ENCODE measurements around the gene PLOD3.
"Not testable (repeated sequence)": the region's sequence is repeated elsewhere in the genome, so short reads cannot be mapped to it uniquely, and the experiment has no call there.

Gene PLOD3, protein sequence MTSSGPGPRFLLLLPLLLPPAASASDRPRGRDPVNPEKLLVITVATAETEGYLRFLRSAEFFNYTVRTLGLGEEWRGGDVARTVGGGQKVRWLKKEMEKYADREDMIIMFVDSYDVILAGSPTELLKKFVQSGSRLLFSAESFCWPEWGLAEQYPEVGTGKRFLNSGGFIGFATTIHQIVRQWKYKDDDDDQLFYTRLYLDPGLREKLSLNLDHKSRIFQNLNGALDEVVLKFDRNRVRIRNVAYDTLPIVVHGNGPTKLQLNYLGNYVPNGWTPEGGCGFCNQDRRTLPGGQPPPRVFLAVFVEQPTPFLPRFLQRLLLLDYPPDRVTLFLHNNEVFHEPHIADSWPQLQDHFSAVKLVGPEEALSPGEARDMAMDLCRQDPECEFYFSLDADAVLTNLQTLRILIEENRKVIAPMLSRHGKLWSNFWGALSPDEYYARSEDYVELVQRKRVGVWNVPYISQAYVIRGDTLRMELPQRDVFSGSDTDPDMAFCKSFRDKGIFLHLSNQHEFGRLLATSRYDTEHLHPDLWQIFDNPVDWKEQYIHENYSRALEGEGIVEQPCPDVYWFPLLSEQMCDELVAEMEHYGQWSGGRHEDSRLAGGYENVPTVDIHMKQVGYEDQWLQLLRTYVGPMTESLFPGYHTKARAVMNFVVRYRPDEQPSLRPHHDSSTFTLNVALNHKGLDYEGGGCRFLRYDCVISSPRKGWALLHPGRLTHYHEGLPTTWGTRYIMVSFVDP

DNA sequence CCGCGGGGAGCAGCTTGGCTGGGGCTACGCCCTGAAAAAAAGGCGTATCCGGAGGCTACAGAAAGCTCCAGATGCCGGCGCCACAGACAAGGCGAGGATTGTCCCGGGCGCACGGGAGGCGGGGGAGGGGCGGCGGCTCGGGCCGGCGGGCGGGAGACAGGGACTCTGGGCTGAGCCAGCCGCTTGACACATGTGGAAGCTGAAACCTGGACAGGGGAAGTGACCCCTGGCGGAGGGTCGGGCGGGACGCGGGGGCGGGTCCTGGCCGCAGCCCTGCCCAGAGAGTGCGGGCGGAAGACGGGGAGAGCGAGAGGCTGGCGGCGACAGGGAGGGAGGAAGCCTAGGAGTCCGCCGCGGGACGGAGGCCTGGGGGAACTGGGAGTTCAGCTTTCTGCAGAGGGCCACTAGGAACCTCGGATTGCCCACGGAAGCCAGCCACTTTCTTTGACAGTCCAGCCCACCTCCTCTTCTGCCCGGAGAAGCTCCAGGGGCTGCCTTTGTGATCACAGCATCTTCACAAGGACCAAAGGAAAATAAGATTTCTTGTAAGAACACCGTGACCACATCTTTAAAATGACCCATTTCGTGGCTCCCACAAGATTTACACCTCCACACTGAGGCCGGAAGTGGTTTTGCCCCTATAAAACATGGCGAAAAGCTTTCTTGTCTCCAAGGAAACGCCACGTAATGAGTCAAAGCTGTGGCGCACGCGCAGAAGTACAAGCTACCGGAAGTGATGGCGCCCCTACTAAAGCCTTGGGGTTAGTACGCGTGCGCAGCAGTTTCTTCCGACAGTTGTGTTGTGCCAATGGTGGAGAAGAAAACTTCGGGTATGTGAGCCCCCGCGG lies at the start of gene PLOD3, which contains the start of gene ZNHIT1:
Gene PLOD3 (minus strand): TSS at position 194 of the 848 bp plus-strand sequence. CDS start 307 bp downstream, outside the sequence.
Gene ZNHIT1 (plus strand): TSS at position 778 of the 848 bp plus-strand sequence. CDS start 31 bp downstream, at position 809.
- peak; percentile 78 for DNase-seq

DNA sequence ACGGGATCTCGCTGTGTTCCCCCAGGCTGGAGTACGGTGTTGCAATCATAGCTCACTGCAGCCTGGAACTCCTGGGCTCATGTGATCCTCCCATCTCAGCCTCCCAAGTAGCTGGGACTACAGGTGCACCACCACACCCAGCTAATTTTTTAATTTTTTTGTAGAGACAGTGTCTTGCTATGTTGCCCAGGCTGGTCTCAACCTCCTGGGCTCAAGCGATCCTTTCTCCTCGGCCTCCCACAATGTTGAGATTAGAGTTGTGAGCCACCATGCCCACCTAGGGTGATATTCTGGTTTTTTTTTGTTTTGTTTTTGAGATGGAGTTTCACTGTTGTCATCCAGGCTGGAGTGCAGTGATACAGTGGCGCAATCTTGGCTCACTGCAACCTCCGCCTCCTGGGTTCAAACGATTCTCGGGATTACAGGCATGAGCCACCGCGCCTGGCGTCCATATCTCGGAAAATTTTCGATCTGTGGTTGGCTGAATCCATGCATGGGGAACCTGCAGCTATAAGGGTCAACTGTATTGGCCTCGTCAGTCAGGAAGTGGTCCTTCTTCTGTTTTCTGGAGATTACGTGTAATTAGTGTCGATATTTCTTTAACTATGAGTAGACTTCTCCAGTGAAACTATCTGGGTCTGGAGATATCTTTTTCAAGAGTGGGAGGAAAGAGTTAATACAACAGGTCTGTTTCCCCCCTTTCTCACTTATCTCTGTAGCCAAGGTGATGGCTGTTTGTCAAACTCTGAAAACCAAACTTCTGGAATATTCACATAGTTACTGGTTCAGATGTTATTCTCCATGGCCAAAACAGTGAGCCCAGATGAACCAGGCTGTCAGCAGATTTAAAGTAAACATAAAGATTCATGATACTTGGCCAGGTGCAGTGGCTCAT lies 48.5 kb upstream of the PLOD3 start:
- DNase-seq: no peak

DNA sequence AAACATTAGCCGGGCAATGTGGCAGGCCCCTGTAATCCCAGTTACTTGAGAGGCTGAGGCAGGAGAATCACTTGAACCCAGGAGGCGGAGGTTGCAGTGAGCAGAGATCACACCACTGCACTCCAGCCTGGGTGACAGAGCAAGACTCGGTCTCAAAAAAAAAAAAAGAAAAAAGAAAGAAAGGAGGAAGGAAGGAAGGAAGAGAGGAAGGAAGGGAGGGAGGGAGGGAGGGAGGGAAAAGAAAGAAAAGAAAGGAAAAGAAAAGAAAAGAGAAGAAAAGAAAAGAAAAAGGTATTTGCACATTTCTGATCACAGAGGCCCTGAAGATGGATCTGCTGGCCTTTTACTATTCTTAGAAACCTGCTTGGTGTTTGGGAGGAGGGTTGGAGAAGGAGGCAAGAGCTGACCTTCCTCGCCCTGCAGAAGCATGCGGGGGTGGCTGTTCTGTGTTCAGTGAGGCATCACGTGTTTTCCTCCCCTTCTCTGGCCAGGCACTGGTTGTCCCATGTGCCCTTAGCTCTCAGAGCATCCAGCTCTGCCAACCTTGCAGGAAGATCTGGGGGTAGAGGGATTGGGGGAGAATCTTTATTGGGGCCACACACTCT lies 46.8 kb upstream of the PLOD3 start:
- DNase-seq: not testable (repeated sequence)

DNA sequence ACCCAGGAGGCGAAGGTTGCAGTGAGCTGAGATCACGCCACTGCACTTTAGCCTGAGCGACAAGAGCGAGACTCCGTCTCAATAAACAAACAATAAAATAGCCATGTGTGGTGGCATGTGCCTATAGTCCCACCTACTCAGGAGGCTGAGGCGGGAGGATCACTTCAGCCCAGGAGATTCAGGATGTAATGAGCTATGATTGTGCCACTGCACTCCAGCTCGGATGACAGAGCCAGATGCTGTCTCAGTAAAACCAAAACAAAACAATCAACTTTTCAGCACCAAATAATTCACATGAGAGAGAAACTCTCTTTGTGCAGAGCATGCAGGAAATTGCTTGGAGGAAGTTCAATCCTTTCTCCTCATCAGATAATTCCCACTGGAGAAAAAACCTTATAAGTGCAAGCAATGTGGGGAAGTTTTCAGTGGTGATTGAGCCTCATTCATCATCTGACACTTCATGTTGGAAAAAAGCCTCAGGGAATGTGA lies 40.9 kb upstream of the PLOD3 start:
- no peak for DNase-seq

DNA sequence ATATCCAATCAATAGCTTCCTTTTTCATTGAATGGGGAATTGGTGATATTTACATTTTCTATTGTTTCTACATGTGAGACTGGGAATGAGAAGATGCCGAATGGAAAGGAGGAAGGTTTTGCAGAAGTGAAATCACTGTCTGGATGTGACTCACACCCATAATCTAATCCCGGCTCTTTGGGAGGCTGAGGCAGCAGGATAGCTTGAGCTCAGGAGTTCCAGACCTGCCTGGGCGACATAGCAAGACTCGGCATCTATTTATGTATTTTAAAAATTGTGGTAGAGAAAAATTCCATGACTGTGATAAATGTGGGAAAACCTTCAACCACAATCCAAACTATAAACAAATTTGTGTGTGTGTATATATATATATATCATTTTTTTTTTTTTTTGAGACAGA lies 38.4 kb upstream of the PLOD3 start:
- no peak for DNase-seq

DNA sequence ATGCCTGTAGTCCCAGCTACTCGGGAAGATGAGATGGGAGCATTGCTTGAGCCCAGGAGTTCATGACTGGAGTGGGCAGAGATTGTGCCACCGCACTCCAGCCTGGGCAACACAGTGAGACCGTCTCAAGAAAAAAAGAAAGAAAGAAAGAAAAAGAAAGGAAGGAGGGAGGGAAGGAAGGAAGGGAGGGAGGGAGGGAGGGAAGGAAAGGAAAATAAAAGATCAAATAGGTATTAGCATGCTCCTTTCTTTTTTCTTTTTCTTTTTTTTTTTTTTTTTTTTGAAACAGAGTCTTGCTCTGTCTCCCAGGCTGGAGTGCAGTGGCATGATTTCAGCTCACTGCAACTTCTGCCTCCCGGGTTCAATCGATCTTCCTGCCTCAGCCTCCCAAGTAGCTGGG lies 35.8 kb upstream of the PLOD3 start:
- not testable (repeated sequence) for DNase-seq

DNA sequence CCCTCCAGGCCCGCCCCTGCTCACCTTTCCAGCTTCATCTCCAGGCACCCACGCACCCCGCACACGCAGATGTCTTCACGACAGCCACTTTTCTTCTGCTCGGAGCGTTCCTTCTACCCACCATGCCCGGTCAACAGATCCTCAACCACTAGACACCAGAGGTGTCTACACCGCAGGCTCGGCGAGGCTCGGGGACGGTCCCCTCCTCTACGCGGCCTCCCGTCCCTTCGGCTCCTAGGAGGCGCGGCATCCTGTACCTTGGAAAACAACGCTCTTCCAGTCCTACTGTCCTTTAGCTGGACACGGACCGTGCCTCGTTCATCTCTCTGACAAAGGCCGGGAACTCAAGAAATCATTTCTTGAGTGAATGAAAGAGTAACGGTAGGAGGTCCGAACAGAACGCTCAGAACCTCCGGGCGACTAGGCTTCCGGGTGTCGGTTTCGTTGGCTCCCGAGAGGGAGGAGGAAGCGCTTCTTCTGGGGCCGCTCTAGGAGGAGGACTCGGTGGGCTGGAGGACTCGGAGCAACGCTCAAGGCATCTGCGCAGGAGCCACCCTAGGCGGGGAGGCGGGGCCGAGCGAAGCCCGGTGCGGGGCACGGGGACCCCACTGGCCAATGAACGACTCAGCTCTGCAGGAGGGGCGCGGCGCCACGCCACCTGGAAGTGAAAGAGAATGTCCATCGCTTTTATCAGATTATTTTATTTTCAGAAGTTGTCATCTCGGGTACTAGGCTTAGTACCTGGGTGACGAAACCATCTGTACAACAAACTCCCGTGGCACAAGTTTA lies 34.7 kb upstream of the PLOD3 start:
- DNase-seq: peak; percentile 62

DNA sequence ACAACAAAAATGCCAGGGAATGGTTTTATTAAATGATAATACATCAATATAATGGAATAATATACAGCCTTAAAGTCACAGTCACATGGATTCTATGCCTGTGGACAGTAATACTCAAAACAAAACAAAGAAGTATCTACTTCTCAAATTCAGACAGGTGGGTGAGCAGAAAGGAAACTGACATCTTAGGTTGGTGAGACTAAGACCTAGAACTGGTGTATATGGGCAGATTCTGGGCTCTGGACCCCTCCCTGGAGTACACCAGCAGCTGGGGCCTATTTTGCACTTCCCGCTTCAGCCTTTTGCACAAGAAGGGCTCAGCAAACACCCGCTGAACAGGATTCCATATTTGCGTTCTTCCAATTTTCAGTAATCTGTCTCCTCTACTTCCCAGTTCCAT lies 32.9 kb upstream of the PLOD3 start:
- DNase-seq: no peak

DNA sequence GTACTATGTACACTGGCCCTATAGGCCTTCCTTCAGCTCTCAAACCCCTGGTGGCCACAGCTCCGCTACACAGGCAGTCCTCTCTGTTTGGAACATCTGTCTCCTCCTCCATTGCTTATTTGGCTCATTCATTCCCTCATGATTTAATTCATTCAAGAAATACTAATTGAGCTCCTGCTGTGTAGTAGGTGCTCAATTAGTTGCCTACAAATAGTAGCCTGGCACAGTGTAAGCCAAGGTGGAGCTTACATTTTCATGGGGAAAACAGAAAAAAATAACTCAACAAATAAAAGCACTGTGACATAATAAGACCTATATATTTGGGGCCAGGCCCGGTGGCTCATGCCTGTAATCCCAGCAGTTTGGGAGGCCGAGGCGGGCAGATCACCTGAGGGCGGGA lies 30.9 kb upstream of the PLOD3 start:
- DNase-seq: no peak

DNA sequence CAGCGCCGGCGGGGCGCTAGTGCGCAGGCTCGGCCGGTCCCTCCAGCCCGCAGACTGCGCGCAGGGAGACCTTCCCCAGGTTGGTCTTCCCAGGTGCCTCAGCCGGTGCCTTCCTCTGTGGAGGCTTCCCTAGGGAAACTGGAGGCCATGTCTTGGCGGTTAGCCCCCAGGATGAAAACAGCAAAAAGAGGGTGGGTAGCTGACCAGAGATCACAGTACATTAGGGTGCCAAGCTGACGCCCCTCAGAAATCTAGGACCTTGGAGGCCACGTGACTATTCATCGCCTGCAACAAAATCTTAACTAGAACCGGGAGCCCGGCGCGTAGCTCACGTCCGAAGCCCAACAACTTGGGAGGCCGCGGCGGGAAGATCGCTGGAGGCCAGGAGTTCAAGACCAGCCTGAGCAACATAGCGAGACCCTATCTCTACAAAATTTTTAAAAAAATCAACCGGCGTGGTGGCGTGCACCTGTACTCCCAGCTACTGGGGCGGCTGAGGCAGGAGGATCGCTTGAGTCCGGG lies 27.8 kb upstream of the PLOD3 start:
- no peak for DNase-seq

DNA sequence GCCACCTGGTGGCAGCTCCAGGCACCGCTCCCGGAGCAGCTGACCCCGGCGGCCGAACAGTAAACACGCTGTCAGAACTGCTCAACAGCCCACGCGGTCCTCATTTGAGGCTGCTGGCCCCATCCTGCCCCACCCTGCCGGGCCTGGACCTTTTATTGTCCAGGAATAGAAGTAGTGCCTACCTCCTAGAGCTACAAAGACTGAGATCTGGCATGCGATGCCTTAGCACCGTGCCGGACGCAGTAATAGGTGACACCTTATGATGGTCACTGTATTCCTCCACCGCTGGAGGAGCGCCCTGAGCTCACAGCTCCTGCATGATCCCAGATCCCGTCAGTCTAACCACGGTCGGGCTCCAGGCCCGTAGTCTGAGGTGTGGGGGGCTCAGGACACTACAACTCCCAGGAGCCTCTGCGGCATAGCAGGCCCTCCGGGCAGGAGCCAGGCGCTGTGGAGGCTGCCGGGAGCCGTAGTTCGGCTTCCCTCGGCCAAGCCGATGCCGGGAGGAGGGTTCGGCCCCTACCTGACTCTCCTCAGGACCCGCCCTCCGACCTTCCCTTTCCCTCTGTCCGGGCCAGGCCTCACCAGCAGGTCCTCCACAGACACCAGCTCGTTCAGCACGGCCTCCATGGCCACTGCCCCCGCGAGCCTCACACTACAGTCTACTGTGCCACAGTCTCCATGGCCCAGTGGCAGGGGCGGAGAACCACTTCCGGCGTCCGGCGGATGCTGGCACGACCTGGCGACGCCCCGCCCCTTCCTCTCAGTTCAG lies 27.2 kb upstream of the PLOD3 start, which contains the start of gene FIS1:
Gene FIS1 (minus strand): TSS at position 707 of the 772 bp plus-strand sequence. CDS start 77 bp downstream, at position 630.
- peak; percentile 75 for DNase-seq

DNA sequence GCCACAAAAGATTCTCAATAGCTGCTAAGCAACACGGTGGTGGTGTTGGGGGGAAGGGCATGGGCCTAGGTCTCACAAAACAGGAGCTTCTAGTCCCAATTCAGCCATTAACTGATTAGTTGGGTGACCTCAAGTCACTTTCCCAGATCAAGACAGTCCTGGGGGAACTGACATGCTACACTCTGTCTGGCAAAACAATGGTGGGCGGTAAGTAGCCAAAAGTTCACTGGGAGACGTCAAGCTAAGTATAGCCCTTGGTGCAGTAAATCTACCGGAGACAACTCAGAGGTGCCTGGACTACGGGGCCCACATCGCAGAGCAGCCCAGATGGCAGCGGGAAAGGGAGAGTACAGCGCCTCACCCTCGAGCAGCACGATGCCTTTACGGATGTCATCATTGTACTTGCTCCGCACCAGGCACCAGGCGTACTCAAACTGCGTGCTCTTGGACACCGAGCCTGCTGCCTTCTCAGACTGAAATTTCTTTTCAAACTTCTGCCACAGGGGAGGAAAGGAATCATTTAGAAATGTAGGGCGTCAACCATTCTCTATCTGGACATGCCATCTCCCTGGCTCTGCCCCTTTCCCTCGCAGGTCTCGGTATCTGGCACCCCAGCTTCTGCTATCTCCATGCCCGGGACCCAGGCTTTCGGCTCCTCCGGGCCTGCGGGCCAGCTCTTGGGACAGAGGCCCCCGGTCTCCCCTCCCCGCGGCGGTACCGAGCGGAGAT lies 26.4 kb upstream of the PLOD3 start:
- DNase-seq: no peak

DNA sequence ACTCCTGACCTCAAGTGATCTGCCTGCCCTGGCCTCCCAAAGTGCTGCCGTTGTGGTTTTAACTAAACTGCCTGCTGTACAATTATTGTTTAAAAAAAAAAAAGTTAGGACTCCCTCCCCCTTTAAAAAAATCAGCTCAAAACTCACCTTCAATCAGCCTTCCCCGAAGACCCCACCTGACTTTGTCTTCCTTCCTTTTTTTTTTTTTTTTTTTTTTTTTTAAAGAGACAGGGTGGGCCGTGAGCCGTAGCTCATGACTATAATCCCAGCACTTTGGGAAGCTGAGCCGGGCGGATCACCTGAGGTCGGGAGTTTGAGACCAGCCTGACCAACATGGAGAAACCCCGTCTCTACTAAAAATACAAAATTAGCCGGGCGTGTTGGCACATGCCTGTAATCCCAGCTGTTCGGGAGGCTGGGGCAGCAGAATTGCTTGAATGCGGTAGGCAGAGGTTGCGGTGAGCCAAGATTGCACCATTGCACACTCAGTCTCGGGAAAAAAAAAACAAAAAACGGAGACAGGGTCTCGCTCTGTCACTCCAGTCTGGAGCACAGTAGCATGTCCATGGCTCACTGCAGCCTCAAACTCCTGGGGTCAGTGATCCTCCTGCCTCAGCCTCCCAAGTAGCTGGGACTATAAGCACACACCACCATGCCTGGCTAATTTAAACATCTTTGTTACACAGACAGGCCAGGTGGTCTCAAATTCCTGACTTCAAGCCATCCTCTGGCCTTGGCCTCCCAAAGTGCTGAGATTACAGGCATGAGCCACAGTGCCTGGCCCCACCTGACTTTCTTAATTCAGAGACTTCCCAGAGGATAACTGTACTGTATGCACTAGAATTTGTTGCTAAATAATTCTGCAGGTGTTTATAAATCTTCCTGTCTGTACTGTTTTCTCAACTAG lies 24.3 kb upstream of the PLOD3 start:
- no peak for DNase-seq

DNA sequence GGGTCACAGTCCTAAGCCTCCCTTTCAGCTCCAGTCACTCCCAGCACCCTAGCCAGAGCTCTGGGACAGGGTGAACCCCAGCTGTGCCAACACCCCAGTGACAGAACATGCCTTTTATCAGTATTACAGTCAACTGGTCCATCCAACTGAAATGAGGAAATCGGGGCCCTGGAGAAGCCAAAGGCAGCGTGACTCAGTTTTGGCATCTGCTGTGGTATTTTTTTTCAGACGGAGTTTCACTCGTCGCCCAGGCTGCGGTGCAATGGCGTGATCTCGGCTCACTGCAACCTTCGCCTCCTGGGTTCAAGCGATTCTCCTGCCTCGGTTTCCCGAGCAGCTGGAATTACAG lies 23.6 kb upstream of the PLOD3 start:
- DNase-seq: no peak

DNA sequence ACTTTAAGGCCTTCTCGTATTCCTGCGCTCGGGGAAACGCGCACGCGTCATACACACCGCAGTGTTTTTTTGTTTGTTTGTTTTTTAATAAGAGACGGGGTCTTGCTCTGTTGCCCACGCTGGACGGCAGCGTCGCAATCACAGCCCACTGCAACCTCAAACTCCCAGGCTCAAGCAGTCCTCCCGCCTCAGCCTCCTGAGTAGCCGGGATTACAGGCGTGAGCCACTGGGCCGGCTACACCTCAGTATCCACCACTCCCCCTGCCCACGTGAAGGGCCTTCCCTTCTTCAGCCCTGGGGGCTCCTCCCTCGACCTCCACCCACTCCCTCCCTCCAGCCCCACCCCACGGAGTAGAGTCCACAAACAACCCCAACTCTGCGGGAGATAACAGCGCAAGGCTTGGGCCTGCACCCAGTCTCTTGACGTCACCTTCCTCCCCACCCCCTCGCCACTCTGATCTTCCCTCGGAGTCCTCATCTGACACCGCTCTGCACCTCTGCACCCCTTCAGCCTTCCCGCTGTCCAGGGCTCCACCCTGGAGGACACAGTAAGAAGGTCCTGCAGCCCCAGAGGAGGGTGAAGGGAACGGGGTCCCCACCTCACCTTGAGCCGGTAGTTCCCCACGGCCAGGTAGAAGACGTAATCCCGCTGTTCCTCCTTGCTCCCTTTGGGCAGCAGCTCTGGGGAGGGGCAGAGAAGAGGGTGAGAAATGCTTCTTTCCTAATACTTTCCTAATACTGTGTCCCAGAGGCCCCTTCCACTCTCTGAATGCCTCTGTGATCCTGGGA lies 23.0 kb upstream of the PLOD3 start:
- no peak for DNase-seq

DNA sequence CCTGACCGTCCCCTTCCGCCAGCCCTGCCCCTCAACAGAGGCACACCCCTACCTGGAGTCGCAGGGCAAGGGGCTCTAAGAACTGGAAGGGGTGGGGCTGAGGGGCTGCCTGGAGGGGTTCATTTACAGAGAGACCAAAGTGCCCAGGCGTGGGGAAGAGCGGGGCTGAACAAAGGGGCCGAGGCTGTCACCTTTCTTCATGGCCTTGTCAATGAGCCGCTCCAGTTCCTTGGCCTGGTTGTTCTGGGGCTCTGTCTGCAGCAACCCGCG lies 22.5 kb upstream of the PLOD3 start:
- DNase-seq: no peak
